Stimulated activated CD8-positive, alpha-beta memory T cell treated with anti-CD3 and anti-CD28 coated beads, Interleukin-4, amount 100 ng/mL, for 24 hours (primary cell): ENCODE data around the gene TMSB4X.
A peak's percentile ranks its signal among the peaks of the same experiment; 100 is the strongest.
"Not testable (repeated sequence)": the region's sequence is repeated elsewhere in the genome, so short reads cannot be mapped to it uniquely, and the experiment has no call there.

Experiments used
- DNase-seq: peaks from one replicate; pipeline ENCODE4 v3.0.0-alpha.2; 2020; ENCODE audit warnings: low read depth

The TMSB4X gene

DNA sequence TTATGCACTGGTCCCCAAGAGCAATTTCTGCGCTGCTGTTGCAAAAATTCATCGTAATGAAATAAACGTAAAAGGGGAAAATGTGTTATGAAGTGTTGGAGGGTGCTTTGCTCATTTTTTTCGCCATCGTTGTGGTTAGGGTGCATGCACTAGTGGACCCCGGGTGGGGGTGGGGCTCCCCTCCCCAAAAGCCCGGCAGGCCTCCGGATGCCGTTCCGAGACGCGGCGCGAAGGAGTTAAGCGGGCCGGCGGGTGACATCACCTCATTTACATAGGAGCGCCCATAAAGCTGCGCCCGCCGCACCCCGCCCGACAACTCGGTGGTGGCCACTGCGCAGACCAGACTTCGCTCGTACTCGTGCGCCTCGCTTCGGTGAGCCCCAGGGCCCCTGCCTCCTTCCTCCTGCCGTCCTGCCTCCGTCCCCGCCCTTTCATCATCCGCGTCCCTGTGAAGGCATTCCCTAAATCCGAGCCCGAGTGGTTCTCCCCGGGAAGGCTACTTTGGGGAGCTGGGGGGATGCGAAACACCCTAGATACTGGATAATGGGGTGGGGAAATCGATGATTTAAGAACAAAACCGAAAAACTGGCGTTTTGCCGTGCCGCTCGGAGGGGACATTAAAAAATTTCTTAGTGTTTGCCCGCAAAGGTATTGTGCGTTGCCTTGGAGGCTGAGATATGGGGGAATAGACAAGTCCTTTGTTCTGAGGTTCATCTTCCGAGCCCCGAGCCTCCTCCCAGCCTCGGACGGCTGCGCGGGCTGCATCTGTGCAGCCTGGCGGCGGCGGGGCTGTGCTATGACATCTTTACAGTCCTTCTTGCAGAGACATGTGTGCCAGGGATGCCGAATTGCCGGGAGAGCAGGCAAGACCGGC lies at the start of gene TMSB4X:
TMSB4X (plus strand) TSS at position 315 of the 874 bp plus-strand sequence.
- peak; percentile 73 for DNase-seq

- DNase-seq = no peak
Measured at GRCh38 chrX:12929701-12930100, 45.2 kb upstream of the TMSB4X start.

GRCh38 chrX:12930150-12930549 lies 44.8 kb upstream of the TMSB4X start:
- no peak for DNase-seq

GRCh38 chrX:12932244-12932643 lies 42.7 kb upstream of the TMSB4X start:
- DNase-seq = no peak

GRCh38 chrX:12934850-12935249 lies 40.1 kb upstream of the TMSB4X start:
- DNase-seq = no peak

GRCh38 chrX:12936947-12937346 lies 38.0 kb upstream of the TMSB4X start:
- no peak for DNase-seq

- DNase-seq = not testable (repeated sequence)
Measured at GRCh38 chrX:12940471-12940870, 34.4 kb upstream of the TMSB4X start.

GRCh38 chrX:12943592-12943991 lies 31.3 kb upstream of the TMSB4X start:
- DNase-seq = not testable (repeated sequence)

GRCh38 chrX:12944452-12944851 lies 30.5 kb upstream of the TMSB4X start:
- not testable (repeated sequence) for DNase-seq

DNA sequence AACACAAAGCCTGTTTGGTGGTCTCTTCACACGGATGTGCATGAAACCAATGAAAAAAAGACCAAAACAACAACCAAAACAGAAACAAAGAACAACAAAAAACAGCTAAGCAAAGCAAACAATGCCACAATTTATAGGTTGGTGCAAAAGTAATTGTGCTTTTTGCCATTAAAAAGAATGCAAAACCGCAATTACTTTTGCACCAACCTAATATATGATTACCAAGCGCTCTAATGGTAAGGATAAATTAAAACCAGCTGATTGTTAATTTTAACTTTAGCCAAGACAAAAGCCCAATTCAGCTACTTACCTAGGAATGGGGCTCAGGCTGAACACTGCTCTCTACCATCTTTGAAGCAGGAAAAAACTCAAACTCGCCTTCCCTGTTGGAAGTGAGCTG lies 29.4 kb upstream of the TMSB4X start:
- DNase-seq = no peak

DNA sequence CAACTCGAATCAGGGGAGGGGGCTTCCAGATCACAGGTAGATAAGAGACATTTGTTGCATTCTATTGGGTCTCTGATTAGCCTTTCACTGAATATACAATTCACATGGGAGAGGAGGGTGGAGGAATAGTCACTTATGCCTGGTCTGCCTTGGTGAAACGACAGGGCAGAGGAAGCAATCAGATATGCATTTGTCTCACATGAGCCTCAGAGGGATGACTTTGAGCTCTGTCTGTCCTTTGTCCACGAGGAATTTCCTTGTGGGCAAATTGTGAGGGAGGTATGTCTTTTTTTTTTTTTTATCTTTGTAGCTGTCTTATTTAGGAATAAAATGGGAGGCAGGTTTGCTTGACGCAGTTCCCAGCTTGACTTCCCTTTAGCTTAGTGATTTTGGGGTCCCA lies 28.5 kb upstream of the TMSB4X start:
- no peak for DNase-seq

DNA sequence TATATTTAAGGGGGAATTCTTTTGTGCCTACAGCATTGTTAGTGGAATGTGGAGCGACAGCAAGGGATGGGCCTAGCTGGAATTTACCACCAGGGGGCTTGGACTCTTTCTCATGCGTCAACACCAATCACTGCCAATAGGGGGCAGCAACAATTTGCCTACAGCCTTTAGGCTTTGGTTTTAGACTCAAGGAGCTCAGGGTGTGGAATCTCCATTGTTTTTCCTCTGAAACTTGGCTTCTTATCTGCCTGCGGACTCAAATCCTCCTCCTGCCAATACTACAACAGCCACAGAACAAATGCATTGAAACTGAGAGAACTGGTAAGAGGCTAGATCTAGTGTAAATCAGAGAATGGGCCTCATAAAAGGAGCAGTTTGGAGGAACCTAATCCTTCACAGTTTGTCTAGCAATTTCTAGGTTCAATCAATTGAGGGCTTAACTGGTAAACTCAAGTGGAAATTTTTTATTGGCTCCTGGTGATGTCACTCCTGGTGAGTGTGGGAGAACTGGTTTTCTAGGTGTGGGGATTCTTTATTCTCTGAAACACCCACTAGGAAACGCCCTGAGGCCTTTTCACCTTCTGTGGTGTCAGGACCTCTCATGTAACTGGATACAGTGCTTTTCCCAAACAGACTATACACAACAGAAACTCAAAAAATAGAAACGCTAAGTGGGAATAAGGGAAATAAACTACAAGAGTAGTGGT lies 27.9 kb upstream of the TMSB4X start:
- peak; percentile 57 for DNase-seq

DNA sequence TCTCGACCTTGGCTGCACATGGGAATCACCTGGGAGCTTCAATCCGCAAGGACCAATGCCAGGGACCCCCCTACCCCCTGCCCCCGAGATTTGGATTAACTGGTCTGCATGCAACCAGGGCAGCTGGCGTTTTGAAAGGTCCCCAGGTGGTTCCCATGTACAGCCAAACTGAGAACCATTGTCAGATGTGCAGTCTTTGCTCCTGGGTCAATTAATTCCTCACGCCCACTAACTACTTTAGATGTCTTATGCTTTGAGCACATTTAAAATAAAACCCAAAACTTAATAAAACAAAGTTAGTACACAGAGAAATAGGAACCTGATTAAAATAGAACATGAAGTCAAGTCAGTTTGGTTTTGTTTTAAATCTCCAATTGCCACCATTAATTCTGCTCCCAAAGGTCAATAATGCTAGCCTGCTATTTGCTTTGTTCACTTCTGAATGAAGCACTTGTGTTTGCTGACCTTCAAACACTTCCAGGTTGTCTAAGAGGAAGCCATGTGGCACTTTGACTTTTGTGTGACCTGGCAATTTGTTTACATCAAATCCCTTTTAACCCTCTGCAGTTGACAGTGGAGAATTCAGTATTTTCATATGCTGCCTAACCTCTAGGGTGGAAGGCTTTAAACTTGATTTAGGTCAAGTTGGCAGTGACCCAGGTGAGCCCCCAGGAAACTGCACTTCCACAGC lies 27.2 kb upstream of the TMSB4X start:
- DNase-seq = no peak

DNA sequence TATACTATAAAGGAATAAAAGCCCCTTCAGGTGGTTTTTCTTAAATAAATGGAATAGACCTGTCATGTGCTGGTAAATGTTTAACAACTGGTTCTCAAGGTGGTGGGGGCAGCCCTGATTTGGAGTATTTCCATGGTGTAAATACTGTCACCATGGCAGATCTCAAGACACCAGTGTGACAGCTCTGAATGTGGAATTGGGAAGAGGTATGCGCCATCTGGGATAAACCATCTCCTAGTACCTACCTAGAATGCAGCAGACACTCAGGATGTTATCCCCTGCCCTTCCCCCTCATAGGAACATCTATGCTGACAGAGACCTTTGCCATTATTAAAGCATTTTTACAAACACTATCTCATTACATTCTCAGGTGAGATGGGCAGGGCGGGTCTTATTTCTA lies 26.4 kb upstream of the TMSB4X start:
- no peak for DNase-seq

- DNase-seq = no peak
Measured at GRCh38 chrX:12949205-12949926, 25.5 kb upstream of the TMSB4X start.

DNA sequence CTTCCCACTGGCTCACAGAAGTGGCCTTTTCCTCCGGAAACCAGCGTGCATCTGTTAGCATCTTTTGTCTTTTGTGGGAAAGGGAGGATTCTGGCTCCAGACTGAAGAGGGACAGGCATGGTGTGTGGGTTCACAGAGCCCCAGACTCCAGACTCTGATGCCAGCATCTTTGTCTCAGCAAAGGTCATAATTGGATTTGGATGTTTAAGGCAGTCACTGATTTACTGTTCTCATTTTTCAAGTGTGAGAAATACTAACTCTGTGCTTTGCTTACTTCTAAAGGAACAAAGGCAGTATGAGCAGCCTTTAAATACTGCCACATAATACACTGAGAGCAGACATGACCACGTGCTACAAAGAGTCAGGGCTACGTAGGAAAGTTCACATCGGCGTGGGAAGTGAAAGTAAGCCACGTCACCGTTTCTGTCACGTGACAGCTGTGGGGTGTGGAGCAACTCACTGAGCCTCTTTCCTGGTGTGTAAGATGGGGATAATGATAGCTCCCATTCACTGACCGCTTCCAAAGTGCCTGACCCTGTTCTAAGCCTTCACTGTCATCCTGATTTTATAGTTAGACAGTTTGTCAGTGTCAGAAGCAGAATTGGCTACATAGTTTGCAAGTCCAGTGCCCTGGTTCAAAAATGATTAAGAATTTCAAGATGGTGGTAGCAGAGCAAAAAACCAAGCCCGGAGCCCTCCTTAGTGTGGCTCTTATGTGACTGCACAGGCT lies 24.8 kb upstream of the TMSB4X start:
- DNase-seq = peak; percentile 84

DNA sequence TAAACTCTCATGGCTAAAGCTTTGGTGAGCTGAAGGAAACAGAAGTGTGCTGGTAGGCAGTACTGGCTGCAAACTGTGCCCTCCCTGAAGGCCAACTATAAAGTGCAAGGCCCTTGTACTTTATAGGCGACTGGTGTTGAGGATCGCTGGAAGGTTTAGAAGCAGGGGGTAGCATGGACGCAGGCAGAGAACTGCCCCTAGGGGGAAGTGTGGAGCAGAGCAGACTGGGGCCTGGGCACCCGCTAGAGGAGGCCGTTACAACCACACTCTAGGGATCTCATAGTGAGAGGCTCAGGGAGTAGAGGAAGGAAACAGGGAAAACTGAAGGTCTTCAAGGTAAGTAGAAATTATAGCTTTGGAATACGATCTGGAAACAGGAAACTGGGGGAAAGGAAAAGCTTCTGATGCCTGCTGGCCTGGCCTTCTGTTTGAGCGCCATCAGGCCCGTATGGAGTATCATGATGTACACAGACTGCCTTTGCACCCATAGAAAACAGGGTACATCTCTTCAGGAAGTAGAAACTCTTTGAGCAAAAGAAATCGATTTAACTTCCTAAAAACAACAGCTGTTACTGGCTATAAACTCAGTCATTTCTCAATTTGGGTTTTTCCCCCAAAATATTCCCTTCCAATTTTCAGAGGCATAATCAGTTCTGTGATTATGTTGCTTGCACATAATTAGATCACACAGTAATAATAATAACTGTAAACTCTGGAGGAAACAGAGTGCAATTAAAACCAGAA lies 23.9 kb upstream of the TMSB4X start:
- no peak for DNase-seq

DNA sequence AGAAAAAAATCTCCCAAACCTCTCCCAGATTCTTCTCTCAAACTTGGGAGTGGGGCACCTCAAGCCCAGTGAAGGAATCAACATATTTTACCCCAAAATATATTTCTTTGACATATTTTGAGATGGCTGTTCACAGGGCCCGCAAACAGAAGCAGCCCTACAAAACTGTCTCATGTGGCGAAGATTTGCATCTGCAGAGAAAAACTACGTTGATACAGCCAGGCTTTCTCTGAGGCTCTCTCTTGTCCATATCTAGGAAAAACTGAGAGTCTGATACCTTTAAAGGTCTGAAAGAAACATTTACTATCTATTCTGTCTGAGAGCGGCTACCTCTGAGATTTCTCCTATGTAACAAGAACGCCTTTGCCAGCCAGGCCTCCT lies 23.3 kb upstream of the TMSB4X start:
- DNase-seq = no peak

DNA sequence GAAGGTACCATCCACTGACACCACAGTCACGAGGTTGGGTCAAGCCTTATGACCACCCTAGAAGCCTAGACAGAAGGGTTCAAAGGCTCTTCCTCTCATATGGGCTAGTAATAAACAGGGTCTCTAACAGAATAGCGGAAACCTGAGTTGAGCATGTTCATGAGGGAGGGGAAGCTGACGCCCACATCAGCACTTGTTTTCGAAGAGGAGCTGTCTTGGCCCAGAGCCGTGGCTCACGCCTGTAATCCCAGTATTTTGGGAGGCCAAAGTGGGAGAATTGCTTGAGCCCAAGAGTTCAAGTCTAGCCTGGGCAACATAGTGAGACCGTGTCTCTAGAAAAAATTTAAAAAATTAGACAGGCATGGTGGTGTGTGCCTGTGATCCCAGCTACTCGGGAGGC lies 21.5 kb upstream of the TMSB4X start:
- no peak for DNase-seq

- DNase-seq = no peak
Measured at GRCh38 chrX:12954376-12954775, 20.5 kb upstream of the TMSB4X start.

DNA sequence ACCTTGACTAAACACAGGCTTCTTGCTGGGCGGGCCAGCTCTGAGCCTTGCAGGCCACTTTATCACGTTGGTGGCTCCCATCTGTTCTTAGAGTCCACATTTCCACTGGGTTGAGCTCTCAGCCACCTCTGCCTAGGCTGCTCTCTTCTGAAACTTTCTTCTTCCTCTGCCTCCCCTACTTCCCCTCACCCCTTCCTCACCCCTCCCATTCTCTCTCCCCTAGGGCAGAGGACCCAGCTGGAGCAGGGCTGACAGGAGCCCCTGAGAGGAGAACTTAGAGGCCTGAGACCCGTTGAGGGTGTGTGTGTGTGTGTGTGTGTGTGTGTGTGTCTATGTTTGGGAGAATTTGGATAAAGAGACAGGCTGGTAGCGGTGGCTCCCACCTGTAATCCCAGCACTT lies 19.9 kb upstream of the TMSB4X start:
- DNase-seq = no peak
